Stimulated activated CD4-positive, alpha-beta T cell treated with anti-CD3 and anti-CD28 coated beads, Interleukin-4, amount 100 ng/mL, for 24 hours (primary cell): ENCODE results near the gene SLAMF1.
"Not testable (repeated sequence)": the region's sequence is repeated elsewhere in the genome, so short reads cannot be mapped to it uniquely, and the experiment has no call there.

Experiments
- DNase-seq: peaks from one replicate; pipeline ENCODE4 v3.0.0-alpha.2; 2020

SLAMF1 gene, protein sequence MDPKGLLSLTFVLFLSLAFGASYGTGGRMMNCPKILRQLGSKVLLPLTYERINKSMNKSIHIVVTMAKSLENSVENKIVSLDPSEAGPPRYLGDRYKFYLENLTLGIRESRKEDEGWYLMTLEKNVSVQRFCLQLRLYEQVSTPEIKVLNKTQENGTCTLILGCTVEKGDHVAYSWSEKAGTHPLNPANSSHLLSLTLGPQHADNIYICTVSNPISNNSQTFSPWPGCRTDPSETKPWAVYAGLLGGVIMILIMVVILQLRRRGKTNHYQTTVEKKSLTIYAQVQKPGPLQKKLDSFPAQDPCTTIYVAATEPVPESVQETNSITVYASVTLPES

DNA sequence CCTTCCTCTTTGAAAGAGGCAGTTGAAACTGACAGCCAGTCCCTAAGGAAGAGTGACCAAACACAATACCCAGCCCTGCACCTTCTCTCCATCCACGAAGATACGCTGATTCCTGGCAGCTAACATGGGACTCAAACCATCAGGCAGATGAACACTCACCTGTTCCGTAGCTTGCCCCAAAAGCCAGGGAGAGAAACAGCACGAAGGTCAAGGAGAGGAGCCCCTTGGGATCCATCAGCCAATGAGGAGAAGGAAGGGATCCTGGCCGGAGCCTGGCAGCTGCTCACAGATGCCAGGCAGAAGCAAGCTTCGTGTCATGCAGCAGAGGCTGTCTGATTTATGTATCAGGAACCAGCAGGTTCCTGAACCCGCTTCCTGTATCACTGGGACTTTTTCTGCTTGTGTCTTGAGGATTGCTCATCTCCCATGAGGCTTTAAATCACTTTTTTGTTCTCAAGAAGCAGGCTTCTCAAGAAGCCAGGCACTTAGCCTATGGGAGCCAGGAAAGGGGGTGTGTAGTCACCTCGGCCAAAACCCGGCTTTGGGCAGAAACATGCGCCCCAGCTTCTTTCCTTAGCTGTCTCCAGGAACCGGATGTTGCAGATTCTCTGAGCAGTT lies at the start of gene SLAMF1:
Gene SLAMF1 (minus strand): TSS at position 334 of the 618 bp plus-strand sequence. CDS start 99 bp downstream, at position 235.
- DNase-seq, result peak; percentile 61

DNA sequence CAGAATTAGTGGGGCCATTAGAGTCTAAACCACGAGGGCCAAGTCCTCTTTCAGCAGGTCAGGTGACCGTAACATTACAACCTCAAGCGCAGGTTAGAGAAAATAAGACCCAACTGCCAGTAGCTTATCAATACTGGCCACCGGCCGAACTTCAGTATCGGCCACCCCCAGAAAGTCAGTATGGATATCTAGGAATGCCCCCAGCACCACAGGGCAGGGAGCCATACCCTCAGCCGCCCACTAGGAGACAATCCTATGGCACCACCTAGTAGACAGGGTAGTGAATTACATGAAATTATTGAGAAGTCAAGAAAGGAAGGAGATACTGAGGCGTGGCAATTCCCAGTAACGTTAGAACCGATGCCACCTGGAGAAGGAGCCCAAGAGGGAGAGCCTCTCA lies 45.5 kb upstream of the SLAMF1 start:
- not testable (repeated sequence) for DNase-seq

DNA sequence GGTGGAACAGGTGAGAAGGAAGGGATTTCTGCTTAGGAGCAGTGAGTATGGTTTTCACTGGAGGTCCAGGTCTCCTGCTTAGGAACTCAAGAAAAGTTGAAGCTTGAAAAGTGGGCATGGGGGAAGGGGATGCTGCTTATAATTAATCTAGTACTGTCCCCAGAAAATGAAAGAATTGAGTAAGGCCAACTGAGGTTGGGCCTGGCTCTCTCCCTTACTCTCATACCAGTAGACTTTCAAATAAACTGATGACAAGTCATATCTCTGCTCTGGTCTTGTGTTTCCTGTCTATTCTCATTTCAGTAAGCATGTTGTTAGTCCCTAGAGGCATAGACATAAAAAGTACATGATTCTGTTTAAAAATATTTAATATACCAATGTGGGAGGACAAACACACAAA lies 38.4 kb upstream of the SLAMF1 start:
- DNase-seq, result no peak

DNA sequence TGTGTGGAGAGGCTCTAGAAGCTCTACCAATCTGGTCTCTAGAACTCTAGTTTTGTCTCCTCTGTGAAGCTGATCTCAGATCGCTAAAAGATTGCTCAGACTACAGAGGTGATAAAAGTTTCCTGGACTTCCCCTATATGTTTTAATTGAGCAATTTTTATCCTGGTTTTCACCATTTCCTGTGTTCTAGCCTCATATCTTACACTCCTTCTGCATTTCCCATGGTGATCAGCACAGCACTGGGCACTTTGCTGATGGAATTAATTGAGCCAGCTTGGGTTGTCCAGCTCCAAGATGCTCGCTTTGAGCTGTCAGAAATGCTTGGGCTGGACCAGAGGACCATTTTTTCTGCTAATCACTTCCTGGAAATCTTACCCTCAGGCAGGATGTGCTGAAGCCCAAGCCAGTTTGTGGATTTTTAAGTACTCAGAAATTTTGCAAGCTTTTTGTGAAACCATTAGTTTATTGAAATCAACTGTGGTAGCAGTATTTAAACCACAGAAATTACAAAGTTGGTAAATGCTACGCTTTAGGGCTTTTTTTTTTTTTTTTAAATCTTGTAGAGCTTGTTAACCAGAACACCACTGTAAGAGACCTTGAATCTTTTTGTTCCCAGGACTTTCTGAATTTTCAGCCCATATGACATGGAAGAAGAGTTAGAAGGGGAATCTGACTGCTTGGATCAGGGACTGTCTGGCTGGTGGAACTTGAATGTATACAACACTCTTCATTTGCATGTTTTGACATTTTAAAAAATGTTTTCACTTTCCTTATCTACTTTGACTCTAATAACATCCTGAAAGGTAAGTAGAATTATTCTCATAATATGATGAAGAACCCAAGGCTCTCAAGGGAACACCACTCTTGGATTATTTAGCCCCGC lies 36.4 kb upstream of the SLAMF1 start:
- no peak for DNase-seq

DNA sequence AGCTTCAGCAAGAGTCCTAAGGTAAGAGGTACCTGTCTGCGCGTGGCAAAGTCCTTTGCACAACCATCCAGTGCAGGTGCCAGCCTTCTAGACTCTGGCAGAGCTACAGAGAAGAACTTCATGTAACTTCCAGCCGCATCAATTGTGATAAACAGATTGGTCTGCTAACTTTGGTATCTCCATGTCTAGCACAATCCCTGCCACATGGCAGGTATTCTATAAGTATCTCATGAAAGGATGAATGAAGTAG lies 35.0 kb upstream of the SLAMF1 start:
- no peak for DNase-seq

DNA sequence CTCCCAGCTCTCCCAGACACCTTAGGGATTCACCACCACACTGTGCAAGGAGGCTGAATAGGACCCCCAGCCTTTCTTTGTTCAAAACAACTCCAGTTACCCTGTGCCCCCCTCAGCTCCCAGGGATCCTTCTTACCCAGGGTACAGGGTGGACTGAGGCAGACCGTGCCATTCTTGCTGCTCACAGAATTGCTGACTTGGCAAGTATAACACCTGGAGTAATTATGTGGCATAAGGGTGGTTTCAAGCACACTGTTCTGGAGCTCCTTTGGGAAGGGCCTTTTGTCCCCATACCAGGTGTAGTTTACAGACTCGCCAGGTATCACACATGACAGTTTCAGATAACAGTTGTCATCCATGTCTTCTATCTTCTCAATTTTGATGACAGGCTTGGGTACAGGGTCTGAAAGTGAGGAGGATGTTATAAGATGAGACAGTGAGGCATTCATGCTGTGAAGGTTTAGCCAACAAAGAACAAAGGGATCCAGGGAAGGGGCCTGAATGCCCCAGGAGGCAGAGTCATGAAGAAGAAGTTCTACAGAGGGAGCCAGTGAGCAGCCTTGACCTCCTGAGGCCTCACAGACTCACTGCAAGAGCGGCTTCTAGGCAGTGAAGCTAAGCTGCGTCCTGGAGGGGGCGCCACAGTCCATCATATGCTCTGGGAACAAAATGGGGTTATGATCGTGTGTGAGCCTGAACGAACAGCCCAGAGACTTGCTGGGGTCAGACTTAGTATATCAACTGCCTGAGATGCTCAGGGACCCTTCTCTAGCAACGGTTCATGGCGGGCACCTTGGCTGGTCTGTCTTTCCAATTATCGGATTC lies 34.4 kb upstream of the SLAMF1 start:
- DNase-seq, result peak; percentile 88

DNA sequence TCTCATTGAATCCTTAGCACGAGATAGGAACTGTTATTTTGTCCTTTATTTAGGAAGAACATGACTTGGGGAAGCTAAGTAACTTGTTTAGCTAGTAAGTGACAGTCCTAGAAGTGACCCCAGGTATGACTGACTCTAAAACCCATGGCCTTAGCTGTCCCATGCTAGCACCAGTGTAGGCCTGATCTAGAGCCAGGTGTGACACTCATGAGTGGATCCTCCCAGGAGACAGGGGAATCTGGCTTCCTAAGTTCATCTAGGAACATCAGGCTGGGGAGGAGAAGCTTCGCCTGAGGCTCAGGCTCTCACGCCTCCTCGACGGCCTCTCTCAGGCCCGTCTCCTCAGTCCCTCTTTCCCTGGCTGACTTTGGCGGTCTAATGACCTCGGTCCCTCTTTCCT lies 33.6 kb upstream of the SLAMF1 start:
- DNase-seq, result no peak

DNA sequence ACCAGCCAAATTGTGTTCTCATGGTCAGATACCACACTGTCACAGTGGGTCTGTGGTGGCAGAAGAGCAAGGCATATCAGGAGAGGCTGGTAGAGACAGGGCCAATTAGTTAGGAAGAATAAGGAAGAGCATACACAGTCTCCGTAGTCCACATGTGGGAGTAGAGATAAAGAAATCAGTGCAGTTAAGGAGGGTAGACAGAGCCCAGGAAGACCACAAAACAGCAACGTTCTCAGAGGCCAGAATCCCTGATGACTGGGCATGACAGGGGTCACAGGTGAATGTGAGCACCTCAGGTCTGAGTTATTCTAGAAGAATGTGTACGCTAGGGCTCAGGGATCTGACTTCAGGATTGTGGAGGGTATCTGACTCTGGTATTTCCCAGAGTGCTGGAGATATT lies 33.0 kb upstream of the SLAMF1 start:
- no peak for DNase-seq

DNA sequence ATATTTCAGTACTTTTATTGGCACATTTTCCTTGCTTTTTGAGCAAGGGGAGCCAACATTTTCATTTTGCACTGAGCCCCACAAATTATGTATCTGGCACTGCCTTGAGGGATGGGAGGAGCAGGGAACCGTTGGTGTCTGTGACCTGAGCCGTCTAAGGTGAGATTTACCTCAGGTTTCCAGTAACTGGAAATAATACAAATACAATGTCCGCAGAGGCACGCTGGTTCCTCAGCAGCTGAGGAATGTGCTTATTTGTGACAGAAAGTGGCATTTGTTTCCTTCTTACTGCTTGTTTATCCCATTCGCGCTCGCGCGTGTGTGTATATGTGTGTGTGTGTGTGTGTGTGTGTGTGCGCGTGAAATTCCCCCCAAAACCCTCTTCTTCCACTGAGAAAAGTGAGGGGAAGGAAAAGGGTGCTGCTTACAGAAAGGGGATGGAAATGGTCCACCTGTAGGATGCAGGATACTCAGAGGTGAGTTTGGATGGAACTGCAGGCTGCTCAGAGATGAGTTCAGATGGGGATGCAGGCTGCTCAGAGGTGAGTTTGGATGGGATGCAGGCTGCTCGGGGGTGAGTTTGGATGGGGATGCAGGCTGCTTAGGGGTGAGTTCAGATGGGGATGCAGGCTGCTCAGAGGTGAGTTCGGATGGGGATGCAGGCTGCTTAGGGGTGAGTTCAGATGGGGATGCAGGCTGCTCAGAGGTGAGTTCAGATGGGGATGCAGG lies 30.2 kb upstream of the SLAMF1 start:
- no peak for DNase-seq

DNA sequence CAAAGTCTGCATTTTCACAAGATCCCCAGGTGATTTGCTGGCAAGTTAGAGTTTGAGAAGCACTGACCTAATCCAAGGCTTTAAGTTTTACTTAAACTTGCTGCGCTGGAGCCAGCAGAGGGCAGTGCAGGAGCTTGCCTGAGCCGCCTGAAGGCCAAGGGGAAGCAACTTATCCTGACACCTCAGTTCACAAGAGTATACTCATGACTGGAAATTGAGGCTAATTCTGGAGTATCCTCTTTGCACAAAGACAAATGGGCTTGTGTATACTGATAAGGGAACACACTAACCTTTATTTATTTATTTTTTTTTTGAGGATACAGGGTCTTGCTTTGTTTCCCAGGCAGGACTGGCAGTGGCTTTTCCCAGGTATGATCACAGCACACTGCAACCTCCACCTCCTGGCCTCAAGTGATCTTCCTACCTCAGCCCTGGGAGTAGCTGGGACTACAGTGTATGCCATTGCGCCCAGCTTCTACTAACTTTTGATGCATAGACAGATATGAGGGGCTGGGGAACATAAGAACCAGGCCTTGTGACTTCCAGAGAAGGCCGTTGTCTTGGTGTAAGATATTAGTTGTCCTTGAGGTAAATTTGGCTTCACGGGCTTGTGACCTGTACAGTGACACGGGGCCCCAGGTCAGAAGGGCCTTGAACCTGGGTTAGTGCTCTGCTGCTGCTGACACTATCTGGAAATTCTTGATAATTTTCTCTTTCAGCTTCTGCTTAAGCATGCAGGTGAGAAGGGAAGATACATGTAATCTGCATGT lies 29.0 kb upstream of the SLAMF1 start:
- peak; percentile 79 for DNase-seq

DNA sequence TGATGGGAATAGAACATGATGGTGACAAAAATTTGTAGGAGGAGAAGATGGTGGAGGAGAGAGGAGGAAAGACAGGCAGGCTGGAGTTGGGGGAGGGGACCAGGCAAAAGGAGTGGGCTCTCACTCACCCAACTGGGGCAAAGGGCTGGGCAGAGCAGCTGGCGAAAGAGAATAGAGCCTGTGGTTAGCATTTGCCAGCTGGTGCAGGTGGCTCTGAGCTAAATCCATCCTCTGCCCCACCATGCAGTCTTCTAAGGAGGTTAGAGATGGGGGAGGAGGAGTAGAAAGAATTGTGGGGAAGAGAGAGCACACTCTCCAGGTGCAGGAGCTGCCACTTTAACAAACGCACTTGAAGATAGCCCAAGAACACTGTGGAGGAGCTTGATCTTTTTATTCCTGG lies 27.6 kb upstream of the SLAMF1 start:
- DNase-seq, result no peak

DNA sequence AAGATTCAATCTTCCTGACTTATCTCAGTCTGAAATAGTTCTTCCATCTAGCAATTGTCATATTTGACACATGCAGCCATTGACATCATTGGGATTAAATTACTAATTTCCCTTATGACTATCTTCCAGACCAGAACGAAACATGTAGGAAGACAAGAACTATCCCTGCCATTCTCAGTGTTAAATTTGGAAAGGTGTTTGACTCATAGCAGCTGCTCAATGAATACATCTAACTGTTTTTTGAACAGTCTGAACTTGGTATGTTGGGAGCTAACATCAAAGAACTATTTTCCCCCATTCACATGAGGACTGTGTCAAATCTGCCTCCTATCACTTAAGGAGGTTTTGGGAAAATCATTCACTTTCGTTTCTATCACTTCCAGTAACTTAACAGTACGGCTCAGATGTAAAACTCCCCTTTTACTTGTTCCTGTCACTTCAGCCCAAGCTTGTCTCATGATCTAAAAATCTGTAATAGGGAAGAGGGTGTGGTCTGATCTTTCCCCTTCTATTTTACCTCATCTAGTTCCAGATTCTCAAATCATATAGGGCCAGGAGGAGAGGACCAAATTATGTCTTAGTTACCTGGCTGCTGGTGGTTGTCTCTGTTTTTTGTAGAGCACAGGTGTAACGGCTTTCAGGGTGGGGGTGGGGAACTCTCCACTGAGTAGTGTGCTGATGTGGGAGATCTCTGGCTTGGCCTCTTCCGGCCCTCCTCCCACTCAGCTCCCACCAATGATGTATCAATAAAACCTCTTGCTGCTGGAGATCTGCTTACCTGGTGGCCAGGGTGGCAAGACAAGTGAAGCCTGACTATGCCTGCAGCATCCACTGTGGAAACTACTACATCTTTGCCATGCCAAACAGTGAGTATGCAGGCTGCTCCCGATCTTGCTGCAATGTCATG lies 26.2 kb upstream of the SLAMF1 start:
- no peak for DNase-seq

DNA sequence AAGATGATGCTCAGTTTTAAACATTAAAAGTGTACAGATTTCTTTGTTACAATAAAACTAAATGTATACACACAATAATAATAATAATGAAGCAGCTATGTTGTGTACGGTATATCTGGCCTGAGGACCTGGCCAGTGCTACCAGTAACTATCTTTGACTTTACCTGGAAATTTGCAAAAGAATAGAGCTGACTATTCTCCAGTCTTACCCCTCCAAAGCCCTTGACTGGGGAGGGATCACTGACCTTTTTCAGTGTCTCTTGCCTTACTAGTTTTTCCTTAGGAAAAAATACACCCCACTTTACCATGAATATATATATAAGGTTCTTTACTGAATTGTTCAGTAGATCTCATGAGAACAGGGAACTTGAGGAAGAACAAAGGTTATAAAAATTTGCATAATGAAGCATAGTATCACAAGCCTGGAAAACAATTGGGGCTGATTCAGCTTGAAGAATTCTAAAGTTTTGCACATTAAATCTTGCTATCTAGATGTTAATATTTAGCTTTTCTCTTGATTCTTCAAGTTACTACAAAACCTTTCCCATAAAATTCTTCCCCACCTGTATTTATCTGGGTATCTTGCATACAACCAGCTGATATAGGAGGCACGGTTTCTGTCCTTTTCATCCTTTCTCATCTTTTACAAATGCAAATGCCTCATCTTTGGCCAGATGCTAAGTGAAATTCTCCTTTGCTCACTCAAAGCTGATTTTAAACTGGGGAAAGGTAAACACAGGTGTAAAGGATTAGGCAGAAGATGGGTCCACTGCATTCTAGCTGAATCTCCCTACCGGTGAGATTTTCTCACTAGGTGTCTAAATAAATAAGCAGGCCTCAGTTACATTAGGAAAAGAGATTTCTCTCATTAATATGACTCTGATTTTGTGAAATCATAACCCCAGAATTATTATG lies 25.0 kb upstream of the SLAMF1 start:
- no peak for DNase-seq

DNA sequence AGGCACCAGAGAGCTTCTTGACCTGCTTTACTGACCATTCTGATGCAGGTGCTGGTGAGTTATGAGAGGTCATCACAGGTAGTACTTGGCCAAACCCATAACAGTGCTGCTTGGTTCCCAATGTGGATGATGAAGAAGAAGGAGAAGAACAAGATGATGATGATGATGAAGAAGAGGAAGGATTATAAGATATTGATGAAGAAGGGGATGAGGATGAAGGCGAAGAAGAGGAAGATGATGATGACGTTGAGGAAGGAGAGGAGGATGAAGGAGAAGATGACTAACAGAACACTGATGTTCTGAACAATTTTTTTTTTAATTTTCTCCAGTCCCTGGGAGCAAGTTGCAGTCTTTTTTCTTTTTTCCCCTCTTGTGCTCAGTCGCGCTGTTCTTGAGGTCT lies 23.9 kb upstream of the SLAMF1 start:
- DNase-seq, result no peak

DNA sequence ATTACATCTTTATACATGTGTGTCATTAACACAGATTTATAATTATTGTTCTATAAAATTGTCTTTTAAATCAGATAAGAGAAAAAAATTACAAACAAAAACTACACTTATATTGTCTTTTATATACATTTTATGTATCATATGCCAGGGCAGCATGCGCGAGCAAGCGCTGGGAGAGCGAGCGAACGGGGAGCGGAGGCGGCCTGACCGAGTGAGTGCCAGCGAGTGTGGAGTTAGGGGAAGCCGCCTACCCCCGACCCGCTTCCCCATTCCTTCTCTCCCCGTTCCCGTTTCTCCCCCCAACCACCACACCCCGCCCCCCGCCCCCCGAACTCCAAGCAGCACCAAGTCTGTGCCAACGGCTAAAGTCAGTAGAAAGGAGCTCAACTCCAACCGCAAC lies 23.0 kb upstream of the SLAMF1 start:
- no peak for DNase-seq

DNA sequence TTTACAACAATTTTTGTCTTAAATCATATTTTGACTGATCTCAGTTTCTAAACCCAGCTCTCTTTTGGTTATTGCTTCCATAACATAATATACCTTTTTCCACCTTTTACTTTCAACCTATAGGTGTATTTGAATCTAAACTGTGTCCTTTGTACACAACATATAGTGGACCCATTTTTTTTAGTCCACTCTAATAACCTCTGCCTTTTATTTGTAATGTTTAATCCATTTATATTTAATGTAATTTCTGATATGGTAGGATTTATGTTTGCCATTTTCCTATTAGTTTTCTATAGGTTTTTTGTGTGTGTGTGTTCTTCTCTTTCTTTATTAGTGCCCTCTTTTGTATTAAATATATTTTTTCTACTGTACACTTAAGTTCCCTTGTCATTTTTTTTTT lies 22.4 kb upstream of the SLAMF1 start:
- no peak for DNase-seq

DNA sequence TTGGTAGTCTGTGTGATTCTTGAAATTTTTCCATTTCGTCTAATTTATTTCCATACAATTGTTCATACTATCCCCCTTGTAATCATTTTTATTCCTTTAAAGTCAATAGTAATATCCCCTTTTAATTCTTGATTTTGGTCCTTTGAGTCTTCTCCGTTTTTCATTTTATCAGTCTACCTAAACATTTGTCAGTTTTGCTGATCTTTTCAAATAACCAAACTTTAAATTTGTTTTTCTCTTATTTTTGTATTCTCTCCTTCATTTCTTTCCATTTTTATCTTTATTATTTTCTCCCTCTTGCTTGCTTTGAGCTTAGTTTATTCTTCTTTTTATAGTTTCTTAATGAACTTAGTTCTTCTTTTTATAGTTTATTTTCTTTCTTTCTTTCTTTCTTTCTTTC lies 21.1 kb upstream of the SLAMF1 start:
- DNase-seq, result no peak

DNA sequence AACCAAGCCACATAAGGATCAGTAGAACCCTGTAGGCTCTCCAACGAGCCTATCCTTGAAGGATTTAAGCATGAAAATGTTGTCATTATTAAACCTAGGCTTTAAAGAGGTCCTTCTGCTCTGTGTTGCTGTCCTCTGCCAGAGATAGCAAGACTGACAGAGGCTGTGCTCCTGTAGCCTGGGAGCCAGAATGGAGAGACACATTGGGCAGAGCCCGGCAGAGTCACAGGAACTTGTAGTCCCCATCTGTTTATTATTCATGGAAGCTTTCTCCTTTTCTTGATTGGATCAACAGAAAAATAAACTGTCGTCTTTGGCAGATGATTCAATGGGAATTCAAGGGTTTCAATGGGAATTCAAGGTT lies 19.2 kb upstream of the SLAMF1 start:
- DNase-seq, result no peak

DNA sequence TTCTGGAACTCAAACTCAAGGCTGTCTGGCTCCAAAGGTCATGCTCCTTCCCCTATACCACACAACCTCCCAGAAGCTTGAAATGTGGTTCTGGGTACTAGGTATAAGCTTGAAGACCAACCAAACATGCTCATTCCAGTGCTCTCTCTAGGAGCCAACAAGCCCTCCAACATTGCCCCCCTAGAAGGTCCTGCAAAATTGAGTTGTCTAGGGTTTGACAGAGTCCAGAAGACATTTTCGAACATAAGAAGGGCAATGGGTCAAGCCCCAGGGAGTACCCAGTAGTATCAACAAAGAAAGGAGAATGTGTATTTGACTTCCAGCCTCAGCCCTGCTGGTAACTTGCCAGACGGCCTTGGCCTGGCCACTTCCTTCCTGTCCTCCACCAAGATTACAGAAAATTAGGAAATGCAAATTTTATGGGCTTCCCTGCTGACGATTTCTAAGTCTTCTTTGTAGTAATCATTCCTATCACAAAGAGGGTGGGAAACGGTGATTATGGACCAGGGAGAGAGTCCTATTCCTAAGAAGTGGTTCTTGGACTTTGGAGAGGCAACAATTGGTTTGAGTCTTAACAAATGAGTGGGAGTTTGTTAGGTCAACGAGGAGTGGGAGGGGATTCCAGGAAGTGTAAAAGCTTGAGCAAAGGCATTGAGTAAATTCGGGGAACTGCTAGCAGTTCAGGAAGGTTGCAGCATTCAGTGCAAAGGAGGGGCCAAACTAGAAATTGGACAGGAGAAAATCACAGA lies 18.7 kb upstream of the SLAMF1 start:
- DNase-seq, result no peak
